ENCODE results near the gene PKNOX1. TPM values are rescaled to one million over a fixed set of nuclear protein-coding genes. Genes with fewer than 3 reads are reported as not detected.

PKNOX1 gene
- total and polyA plus RNA-seq, 9 of the 15 experiments (the other 6 are each of a cell fraction or from before 2014, with no cell fraction given): 8.8 to 25.9 (median 13.2) TPM

DNA sequence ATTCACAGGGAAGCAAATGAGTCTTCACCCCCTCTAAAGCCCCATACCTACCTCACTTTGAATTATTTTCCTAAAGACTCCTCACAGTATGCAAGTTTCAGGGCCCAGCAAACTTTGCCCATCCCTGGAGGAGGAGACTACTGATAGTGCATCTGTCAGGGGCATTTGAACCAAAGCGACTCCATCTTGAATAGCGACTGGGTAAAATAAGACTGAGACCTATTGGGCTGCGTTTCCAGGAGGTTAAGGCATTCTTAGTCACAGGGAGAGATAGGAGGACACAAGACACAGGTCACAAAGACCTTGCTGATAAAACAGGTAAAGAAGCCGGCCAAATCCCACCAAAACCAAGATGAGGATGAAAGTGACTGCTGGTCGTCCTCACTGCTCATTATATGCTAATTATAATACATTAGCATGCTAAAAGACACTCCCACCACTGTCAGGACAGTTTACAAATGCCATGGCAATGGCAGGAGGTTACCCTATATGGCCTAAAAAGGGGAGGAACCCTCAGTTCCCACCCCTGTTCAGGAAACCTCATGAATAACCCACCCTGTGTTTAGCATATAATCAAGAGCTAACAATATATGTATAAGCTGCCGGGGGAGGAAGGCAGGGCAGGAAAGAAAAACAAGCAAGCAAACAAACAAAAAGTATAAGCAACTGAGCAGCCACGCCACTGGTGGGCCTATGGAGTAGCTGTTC, 3.3 kb upstream of the PKNOX1 start:
- Histone ChIP-seq H3K9me3 (replicated peaks; ENCODE audit: control insufficient read depth, insufficient read depth, low read depth, low read length) (no peaks in the 10 kb centered on the region), H3K9me1 (ENCODE audit: control insufficient read depth, insufficient read depth, low read length) (no peaks in the 10 kb centered on the region), H4K20me1 (replicated peaks; ENCODE audit: control insufficient read depth, insufficient read depth, low read length) (no peaks in the 10 kb centered on the region), H2AFZ (ENCODE audit: low read depth, low read length) (peak overlapping the region; percentile 98), H3K4me2 (ENCODE audit: insufficient read depth, low read length) (peak overlapping the region; percentile 59; the same call in 1 of the 2 replicates), H3K36me3 (ENCODE audit: control insufficient read depth, insufficient read depth, low read length) (no peaks in the 10 kb centered on the region), H3K79me2 (ENCODE audit: control insufficient read depth, insufficient read depth, low read length) (peaks cover 16% of the 10 kb centered on the region), H3K9ac (ENCODE audit: insufficient read depth in 1 of 2, low read depth in 2 of 2, low read length in 2 of 2) (peak overlapping the region in 1 of 2 experiments; percentile 57; a peak in 3 of 4 replicates), H3K27ac (ENCODE audit: extremely low read depth, low read depth, low read length) (peak overlapping the region; percentile 88), H3K4me1 (replicated peaks in 1 of 2; ENCODE audit: control insufficient read depth in 2 of 2, insufficient read depth in 2 of 2, low read length in 2 of 2) (peaks cover 39 to 45% of the 10 kb centered on the region in 2 experiments), H3K27me3 (ENCODE audit: control insufficient read depth in 2 of 2, insufficient read depth in 2 of 2, low read length in 2 of 2) (no peaks in the 10 kb centered on the region), H3K4me3 (no peak overlapping the region)
- 54% methylated on average over 7 of the region's 7 CpGs for WGBS (ENCODE audit: insufficient coverage, low coverage, missing lambda C conversion rate)
- ATAC-seq (no peak), FAIRE-seq (no peak), DNase-seq (ENCODE audit: extremely low read depth in 1 of 4, low spot score in 3 of 4) (peak in 1 of 4 experiments; percentile 37)
- ChIA-PET POLR2A (interaction anchor here (0.6 to 1.2 kb wide), 4 partner anchors 9 to 52 kb away, joined by 3 to 10 read pairs (median 4); no protein-coding TSS in a partner anchor), CTCF (ENCODE audit: low intra/inter-chr PET ratio) (no interaction called here)
- no TSS peak for BruUV-seq (replicated peaks)
- intact Hi-C loops (cut with micrococcal nuclease): loop anchor here (5.0 kb wide), 1 partner anchor 94 kb away; the partner anchor contains the start of gene WDR4
- in situ Hi-C loops (cut with MboI): no loop called here
- TF ChIP-seq ZNF3 (CRISPR knock-in tag; IDR thresholded peaks at IDR 0.05): 0 out of 2 replicates have a peak, but pooled peaks have one; percentile 70
- TF ChIP-seq MED1 (CRISPR knock-in tag; IDR thresholded peaks at IDR 0.05; ENCODE audit: borderline replicate concordance): no peak
- TF ChIP-seq, protein P1, sequence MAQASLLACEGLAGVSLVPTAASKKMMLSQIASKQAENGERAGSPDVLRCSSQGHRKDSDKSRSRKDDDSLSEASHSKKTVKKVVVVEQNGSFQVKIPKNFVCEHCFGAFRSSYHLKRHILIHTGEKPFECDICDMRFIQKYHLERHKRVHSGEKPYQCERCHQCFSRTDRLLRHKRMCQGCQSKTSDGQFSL (CRISPR knock-in tag; IDR thresholded peaks at IDR 0.05): no peak
- TF ChIP-seq, protein P1 (tag; IDR thresholded peaks at IDR 0.05): peak in 1 of 2 experiments; percentile 94; a peak in 2 of 4 replicates
- no peak for TF ChIP-seq SRSF9 (IDR thresholded peaks at IDR 0.05; ENCODE audit: borderline replicate concordance, low read depth, low read length)
- TF ChIP-seq, protein P2, sequence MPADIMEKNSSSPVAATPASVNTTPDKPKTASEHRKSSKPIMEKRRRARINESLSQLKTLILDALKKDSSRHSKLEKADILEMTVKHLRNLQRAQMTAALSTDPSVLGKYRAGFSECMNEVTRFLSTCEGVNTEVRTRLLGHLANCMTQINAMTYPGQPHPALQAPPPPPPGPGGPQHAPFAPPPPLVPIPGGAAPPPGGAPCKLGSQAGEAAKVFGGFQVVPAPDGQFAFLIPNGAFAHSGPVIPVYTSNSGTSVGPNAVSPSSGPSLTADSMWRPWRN (IDR thresholded peaks at IDR 0.05; ENCODE audit: low read depth): no peak
- TF ChIP-seq KLF6 (CRISPR knock-in tag; IDR thresholded peaks at IDR 0.05; ENCODE audit: borderline replicate concordance): peak; percentile 96
- no peak for TF ChIP-seq KLF16 (IDR thresholded peaks at IDR 0.05)
- TF ChIP-seq ZNF143 (CRISPR knock-in tag; IDR thresholded peaks at IDR 0.05): no peak
- no peak for TF ChIP-seq PHB (CRISPR knock-in tag; IDR thresholded peaks at IDR 0.05)
- peak; percentile 65; the same call in 1 of the 2 replicates for TF ChIP-seq TCFL5 (CRISPR knock-in tag; conservative IDR thresholded peaks at IDR 0.05)
- TF ChIP-seq HNRNPLL (IDR thresholded peaks at IDR 0.05; ENCODE audit: low read depth, low read length, poor library complexity, severe bottlenecking): no peak
- no peak for TF ChIP-seq NCOA4 (IDR thresholded peaks at IDR 0.05; ENCODE audit: partially characterized antibody)
- TF ChIP-seq ZNF239 (CRISPR knock-in tag; IDR thresholded peaks at IDR 0.05): peak; percentile 76

Data from K562 (cell line).